HepG2 (cell line): ENCODE measurements around the gene BHLHE23. TPM values are rescaled to one million over a fixed set of nuclear protein-coding genes. Genes with fewer than 3 reads are reported as not detected.

Source experiments
- FOSL2 ChIP-seq: sonication (generic); formaldehyde crosslinking; IDR thresholded peaks from 2 replicates; pipeline ENCODE4 v1.4.0; 2020; ENCODE audit warnings: missing genetic modification reagents
- HNF1A ChIP-seq, 2 experiments: sonication (generic) in 1 of 2; formaldehyde crosslinking in 1 of 2; IDR thresholded peaks; 2 replicates each; pipeline versions ENCODE4 v1.4.0 to v1.6.1; 2016 to 2020; ENCODE audit warnings: borderline replicate concordance in 1 of 2, low read depth in 1 of 2, mild to moderate bottlenecking in 1 of 2, missing genetic modification reagents in 1 of 2
- HNF4A ChIP-seq: sonication (generic); formaldehyde crosslinking; IDR thresholded peaks from 2 replicates; pipeline ENCODE4 v1.4.0; 2020; ENCODE audit warnings: missing genetic modification reagents
- IKZF5 ChIP-seq: IDR thresholded peaks from 2 replicates; pipeline ENCODE4 v1.6.1; 2018; ENCODE audit warnings: missing genetic modification reagents, mild to moderate bottlenecking, missing compliant biosample characterization
- KLF16 ChIP-seq, 2 experiments: sonication (generic) in 1 of 2; formaldehyde crosslinking in 1 of 2; IDR thresholded peaks; 2 replicates each; pipeline versions ENCODE4 v1.6.1 to v1.8.0; 2016 to 2023; ENCODE audit warnings: missing genetic modification reagents in 2 of 2, missing compliant biosample characterization in 1 of 2
- ZFX ChIP-seq: sonication (generic); formaldehyde crosslinking; IDR thresholded peaks from 2 replicates; pipeline ENCODE4 v1.4.0; 2020; ENCODE audit warnings: mild to moderate bottlenecking, low read depth, missing genetic modification reagents, moderate library complexity
- ZFYVE20 ChIP-seq: sonication (generic); formaldehyde crosslinking; IDR thresholded peaks from 2 replicates; pipeline ENCODE4 v1.8.0; 2023; ENCODE audit warnings: low read depth, mild to moderate bottlenecking, moderate library complexity, missing genetic modification reagents, borderline replicate concordance
- ZNF207 ChIP-seq: fragments of 450-650 bp; IDR thresholded peaks from 2 replicates; pipeline ENCODE4 v1.6.1; 2016; ENCODE audit warnings: antibody characterized with exemption, borderline replicate concordance
- ZNF251 ChIP-seq: sonication (generic); formaldehyde crosslinking; IDR thresholded peaks from 2 replicates; pipeline ENCODE4 v1.9.0; 2021; ENCODE audit warnings: mild to moderate bottlenecking, missing genetic modification reagents
- ZNF615 ChIP-seq: sonication (generic); formaldehyde crosslinking; IDR thresholded peaks from 2 replicates; pipeline ENCODE4 v1.5.0; 2020; ENCODE audit warnings: mild to moderate bottlenecking, missing genetic modification reagents, borderline replicate concordance
- ZNF616 ChIP-seq: sonication (generic); formaldehyde crosslinking; IDR thresholded peaks from 2 replicates; pipeline ENCODE4 v1.5.0; 2020; ENCODE audit warnings: low read depth, mild to moderate bottlenecking, missing genetic modification reagents
- ZNF703 ChIP-seq: sonication (generic); formaldehyde crosslinking; IDR thresholded peaks from 2 replicates; pipeline ENCODE4 v1.5.1; 2020; ENCODE audit warnings: missing genetic modification reagents, mild to moderate bottlenecking, moderate library complexity, borderline replicate concordance
- ZNF782 ChIP-seq: sonication (generic); formaldehyde crosslinking; IDR thresholded peaks from 2 replicates; pipeline ENCODE4 v1.4.0; 2020; ENCODE audit warnings: missing genetic modification reagents, mild to moderate bottlenecking, borderline replicate concordance
- ZNF839 ChIP-seq: sonication (generic); formaldehyde crosslinking; IDR thresholded peaks from 2 replicates; pipeline ENCODE4 v1.4.0; 2020; ENCODE audit warnings: missing genetic modification reagents, mild to moderate bottlenecking, borderline replicate concordance
- polyA plus RNA-seq, 8 experiments: library from polyadenylated mRNA; depleted of rRNA in 3 of 8; stranded (reverse) in 7 of 8; unstranded in 1 of 8; fragments of >200 nt; fragmentation: Illumina TruSeq in 4 of 8; extraction: Trizol in 4 of 8; gene quantifications; 2 replicates each; pipeline versions ENCODE4 v1.2.1 to v1.2.3, GENCODE V29; 2011 to 2016; ENCODE audit warnings: low read depth in 4 of 8, missing spikeins in 1 of 8, mixed read lengths in 1 of 8; ENCODE audit not compliant: insufficient read depth in 1 of 8
- total RNA-seq, 5 experiments: library from RNA; depleted of rRNA; stranded (reverse); fragments of >200 nt; fragmentation: Illumina TruSeq; extraction: Trizol; gene quantifications; 2 replicates each; pipeline ENCODE4 v1.2.3, GENCODE V29; 2016; ENCODE audit warnings: low read depth in 1 of 5
- TF ChIP-seq, protein P1 (sequence below): sonication (generic); formaldehyde crosslinking; IDR thresholded peaks from 2 replicates; pipeline ENCODE4 v1.4.0; 2020; ENCODE audit warnings: missing genetic modification reagents

BHLHE23 gene
- total and polyA plus RNA-seq, 2 of the 13 experiments (the other 11 are each of a cell fraction or from before 2014, with no cell fraction given) = not detected

DNA sequence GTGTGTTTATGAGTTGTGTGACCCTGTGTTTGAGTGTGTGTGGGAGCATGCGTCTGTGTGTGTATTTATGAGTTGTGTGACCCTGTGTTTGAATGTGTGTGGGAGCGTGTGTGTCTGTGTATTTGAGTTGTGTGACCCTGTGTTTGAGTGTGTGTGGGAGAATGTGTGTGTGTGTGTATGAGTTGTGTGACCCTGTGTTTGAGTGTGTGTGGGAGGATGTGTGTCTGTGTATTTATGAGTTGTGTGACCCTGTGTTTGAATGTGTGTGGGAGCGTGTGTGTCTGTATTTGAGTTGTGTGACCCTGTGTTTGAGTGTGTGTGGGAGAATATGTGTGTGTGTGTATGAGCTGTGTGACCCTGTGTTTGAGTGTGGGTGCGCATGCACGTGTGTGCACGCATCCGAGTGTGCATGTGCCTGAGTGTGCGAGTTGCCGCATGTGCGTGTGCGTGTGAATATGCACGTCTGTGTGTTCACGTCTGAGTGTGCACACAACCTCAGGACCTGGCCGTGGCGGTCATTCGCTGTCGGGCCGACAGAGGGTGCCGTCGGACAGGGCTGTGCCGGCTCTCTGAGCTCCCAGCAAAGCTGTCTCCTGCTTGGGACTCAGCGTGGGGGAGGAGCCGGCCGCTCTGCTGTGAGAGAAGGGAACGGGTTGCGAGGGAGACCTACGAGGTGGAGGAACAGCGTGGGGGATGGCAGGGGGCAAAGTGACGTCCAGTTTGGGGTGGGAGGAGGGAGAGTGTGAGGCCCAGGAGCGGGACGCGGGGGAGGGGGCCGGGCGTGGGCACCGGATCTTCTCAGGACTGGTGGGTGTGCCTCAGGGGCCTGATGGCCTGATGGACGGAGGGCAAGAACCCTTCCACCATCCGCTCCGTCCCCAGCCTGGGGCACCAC lies 34.6 kb downstream of the BHLHE23 start (continued):
- peak; percentile 63 for TF ChIP-seq ZFX (CRISPR knock-in tag)
- TF ChIP-seq KLF16 (CRISPR knock-in tag; IDR thresholded peaks at IDR 0.05) = peak in 1 of 2 experiments; percentile 87; a peak in 2 of 4 replicates
- no peak for TF ChIP-seq HNF1A (IDR thresholded peaks at IDR 0.05; ENCODE audit: low read depth)
- peak; percentile 44; the same call in 1 of the 2 replicates for TF ChIP-seq HNF1A (CRISPR knock-in tag; IDR thresholded peaks at IDR 0.05; ENCODE audit: borderline replicate concordance)
- TF ChIP-seq HNF4A (CRISPR knock-in tag) = no peak
- 0 out of 2 replicates have a peak, but pooled peaks have one; percentile 59 for TF ChIP-seq ZFYVE20 (CRISPR knock-in tag)
- TF ChIP-seq ZNF616 (CRISPR knock-in tag) = peak; percentile 86; the same call in 1 of the 2 replicates
- TF ChIP-seq ZNF703 = no peak
- no peak for TF ChIP-seq ZNF207
- TF ChIP-seq FOSL2 (CRISPR knock-in tag) = peak; percentile 52; the same call in 1 of the 2 replicates
- TF ChIP-seq IKZF5 (CRISPR knock-in tag) = peak; percentile 63; the same call in 1 of the 2 replicates
- no peak; the same call in 1 of the 2 replicates for TF ChIP-seq ZNF839 (CRISPR knock-in tag)
- TF ChIP-seq ZNF251 = no peak
- no peak for TF ChIP-seq ZNF615
- TF ChIP-seq, protein P1, sequence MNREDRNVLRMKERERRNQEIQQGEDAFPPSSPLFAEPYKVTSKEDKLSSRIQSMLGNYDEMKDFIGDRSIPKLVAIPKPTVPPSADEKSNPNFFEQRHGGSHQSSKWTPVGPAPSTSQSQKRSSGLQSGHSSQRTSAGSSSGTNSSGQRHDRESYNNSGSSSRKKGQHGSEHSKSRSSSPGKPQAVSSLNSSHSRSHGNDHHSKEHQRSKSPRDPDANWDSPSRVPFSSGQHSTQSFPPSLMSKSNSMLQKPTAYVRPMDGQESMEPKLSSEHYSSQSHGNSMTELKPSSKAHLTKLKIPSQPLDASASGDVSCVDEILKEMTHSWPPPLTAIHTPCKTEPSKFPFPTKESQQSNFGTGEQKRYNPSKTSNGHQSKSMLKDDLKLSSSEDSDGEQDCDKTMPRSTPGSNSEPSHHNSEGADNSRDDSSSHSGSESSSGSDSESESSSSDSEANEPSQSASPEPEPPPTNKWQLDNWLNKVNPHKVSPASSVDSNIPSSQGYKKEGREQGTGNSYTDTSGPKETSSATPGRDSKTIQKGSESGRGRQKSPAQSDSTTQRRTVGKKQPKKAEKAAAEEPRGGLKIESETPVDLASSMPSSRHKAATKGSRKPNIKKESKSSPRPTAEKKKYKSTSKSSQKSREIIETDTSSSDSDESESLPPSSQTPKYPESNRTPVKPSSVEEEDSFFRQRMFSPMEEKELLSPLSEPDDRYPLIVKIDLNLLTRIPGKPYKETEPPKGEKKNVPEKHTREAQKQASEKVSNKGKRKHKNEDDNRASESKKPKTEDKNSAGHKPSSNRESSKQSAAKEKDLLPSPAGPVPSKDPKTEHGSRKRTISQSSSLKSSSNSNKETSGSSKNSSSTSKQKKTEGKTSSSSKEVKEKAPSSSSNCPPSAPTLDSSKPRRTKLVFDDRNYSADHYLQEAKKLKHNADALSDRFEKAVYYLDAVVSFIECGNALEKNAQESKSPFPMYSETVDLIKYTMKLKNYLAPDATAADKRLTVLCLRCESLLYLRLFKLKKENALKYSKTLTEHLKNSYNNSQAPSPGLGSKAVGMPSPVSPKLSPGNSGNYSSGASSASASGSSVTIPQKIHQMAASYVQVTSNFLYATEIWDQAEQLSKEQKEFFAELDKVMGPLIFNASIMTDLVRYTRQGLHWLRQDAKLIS (CRISPR knock-in tag) = peak; percentile 53; the same call in 1 of the 2 replicates
- TF ChIP-seq ZNF782 (CRISPR knock-in tag) = no peak
